ENCODE data around the gene ARHGEF11. TPM values are rescaled to one million over a fixed set of nuclear protein-coding genes. Genes with fewer than 3 reads are reported as not detected.

ARHGEF11 gene
- total and polyA plus RNA-seq, 9 of the 15 experiments (the other 6 are each of a cell fraction or from before 2014, with no cell fraction given), result 0.14 to 15.5 (median 9.0) TPM

DNA sequence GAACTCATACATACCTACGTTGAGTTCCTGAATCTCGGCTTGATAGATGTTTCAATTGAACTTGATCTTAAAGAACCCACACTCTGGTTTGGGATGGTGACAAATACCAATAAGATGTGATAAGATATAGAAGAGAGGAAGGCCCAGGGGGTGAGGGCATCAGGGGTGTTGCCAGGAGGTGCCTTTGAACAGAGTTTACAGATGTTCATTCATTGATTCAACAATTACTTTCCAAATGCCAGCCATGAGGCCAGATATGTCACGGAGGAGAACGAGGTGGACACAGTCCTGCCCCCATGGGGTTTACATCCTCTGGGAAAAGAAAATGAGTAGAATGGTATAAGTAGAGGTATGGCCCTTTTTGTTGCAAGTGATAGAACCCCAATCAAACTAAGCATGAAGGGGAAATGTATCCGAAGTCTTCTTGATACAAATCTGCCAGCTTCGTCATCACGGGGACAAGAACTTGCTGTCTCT, 124.5 kb downstream of the ARHGEF11 start:
- WGBS (ENCODE audit: insufficient coverage, low coverage, missing lambda C conversion rate), result 43% methylated on average over 7 of the region's 7 CpGs
- Histone ChIP-seq H3K36me3 (ENCODE audit: control insufficient read depth, insufficient read depth, low read length) (no peaks in the 10 kb centered on the region), H3K27me3 (ENCODE audit: control insufficient read depth in 2 of 2, insufficient read depth in 2 of 2, low read length in 2 of 2) (peaks cover 8 to 17% of the 10 kb centered on the region in 2 experiments; a peak in 3 of 5 replicates), H3K9me1 (ENCODE audit: control insufficient read depth, insufficient read depth, low read length) (no peaks in the 10 kb centered on the region), H4K20me1 (replicated peaks; ENCODE audit: control insufficient read depth, insufficient read depth, low read length) (no peaks in the 10 kb centered on the region), H3K9ac (ENCODE audit: insufficient read depth in 1 of 2, low read depth in 2 of 2, low read length in 2 of 2) (peak overlapping the region in 1 of 2 experiments; percentile 91; a peak in 2 of 4 replicates), H3K4me3 (no peak overlapping the region), H3K4me1 (replicated peaks in 1 of 2; ENCODE audit: control insufficient read depth in 2 of 2, insufficient read depth in 2 of 2, low read length in 2 of 2) (peaks cover 24 to 34% of the 10 kb centered on the region in 2 experiments), H2AFZ (ENCODE audit: low read depth, low read length) (peak overlapping the region; percentile 91), H3K79me2 (ENCODE audit: control insufficient read depth, insufficient read depth, low read length) (no peaks in the 10 kb centered on the region), H3K9me3 (replicated peaks; ENCODE audit: control insufficient read depth, insufficient read depth, low read depth, low read length) (no peaks in the 10 kb centered on the region), H3K4me2 (ENCODE audit: insufficient read depth, low read length) (peak overlapping the region; percentile 71; the same call in 1 of the 2 replicates), H3K27ac (ENCODE audit: extremely low read depth, low read depth, low read length) (no peak overlapping the region)
- intact Hi-C loops (cut with micrococcal nuclease) (loop anchor here (2.0 to 5.0 kb wide), 2 partner anchors 154 to 194 kb away; partner anchors contain the start of genes ISG20L2 and METTL25B), in situ Hi-C loops (cut with MboI) (no loop called here)
- POLR2A ChIA-PET, result interaction anchor here (1.4 kb wide), 1 partner anchor 195 kb away, joined by 3 read pairs; no protein-coding TSS in a partner anchor
- FAIRE-seq, result no peak
- no peak for ATAC-seq
- CTCF ChIA-PET (ENCODE audit: low intra/inter-chr PET ratio), result interaction anchor here (0.7 to 2.9 kb wide), 6 partner anchors 11 to 232 kb away, joined by 3 to 19 read pairs (median 4); partner anchors contain the start of gene PEAR1
- no peak for DNase-seq (ENCODE audit: extremely low read depth in 1 of 4, low spot score in 3 of 4)
- BruUV-seq (replicated peaks), result no TSS peak
- TF ChIP-seq TBP (optimal IDR thresholded peaks at IDR 0.05; ENCODE audit: low read depth, low read length) (no peak), ZNF3 (CRISPR knock-in tag; IDR thresholded peaks at IDR 0.05) (no peak), IFI16 (CRISPR knock-in tag; IDR thresholded peaks at IDR 0.05) (no peak), BRD9 (IDR thresholded peaks at IDR 0.05; ENCODE audit: low read depth, partially characterized antibody) (no peak), ZSCAN29 (IDR thresholded peaks at IDR 0.05) (no peak), STAT5A (IDR thresholded peaks at IDR 0.05; ENCODE audit: borderline replicate concordance, low read length) (no peak), TARDBP (IDR thresholded peaks at IDR 0.05) (no peak), CHD4 (IDR thresholded peaks at IDR 0.05; ENCODE audit: insufficient read depth, insufficient replicate concordance, low read depth, low read length, poor library complexity, severe bottlenecking) (no peak), MTA1 (IDR thresholded peaks at IDR 0.05; ENCODE audit: borderline replicate concordance) (no peak), CEBPG (CRISPR knock-in tag; IDR thresholded peaks at IDR 0.05) (no peak), CEBPG (tag; conservative IDR thresholded peaks at IDR 0.05 in 1 of 2, IDR thresholded peaks at IDR 0.05 in 1 of 2) (no peak)
- TF ChIP-seq, protein P1, sequence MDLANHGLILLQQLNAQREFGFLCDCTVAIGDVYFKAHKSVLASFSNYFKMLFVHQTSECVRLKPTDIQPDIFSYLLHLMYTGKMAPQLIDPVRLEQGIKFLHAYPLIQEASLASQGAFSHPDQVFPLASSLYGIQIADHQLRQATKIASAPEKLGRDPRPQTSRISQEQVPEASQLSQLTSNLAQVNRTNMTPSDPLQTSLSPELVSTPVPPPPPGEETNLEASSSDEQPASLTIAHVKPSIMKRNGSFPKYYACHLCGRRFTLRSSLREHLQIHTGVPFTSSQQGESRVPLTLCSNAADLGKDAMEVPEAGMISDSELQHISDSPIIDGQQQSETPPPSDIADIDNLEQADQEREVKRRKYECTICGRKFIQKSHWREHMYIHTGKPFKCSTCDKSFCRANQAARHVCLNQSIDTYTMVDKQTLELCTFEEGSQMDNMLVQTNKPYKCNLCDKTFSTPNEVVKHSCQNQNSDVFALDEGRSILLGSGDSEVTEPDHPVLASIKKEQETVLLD (IDR thresholded peaks at IDR 0.05), result no peak
- TF ChIP-seq, protein P2, sequence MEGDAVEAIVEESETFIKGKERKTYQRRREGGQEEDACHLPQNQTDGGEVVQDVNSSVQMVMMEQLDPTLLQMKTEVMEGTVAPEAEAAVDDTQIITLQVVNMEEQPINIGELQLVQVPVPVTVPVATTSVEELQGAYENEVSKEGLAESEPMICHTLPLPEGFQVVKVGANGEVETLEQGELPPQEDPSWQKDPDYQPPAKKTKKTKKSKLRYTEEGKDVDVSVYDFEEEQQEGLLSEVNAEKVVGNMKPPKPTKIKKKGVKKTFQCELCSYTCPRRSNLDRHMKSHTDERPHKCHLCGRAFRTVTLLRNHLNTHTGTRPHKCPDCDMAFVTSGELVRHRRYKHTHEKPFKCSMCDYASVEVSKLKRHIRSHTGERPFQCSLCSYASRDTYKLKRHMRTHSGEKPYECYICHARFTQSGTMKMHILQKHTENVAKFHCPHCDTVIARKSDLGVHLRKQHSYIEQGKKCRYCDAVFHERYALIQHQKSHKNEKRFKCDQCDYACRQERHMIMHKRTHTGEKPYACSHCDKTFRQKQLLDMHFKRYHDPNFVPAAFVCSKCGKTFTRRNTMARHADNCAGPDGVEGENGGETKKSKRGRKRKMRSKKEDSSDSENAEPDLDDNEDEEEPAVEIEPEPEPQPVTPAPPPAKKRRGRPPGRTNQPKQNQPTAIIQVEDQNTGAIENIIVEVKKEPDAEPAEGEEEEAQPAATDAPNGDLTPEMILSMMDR (IDR thresholded peaks at IDR 0.05 in 2 of 3, conservative IDR thresholded peaks at IDR 0.05 in 1 of 3; ENCODE audit: insufficient read depth in 2 of 3, low read depth in 1 of 3, low read length in 3 of 3), result no peak
- TF ChIP-seq, protein P3, sequence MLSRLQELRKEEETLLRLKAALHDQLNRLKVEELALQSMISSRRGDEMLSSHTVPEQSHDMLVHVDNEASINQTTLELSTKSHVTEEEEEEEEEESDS (CRISPR knock-in tag; IDR thresholded peaks at IDR 0.05), result no peak
- TF ChIP-seq, protein P4, sequence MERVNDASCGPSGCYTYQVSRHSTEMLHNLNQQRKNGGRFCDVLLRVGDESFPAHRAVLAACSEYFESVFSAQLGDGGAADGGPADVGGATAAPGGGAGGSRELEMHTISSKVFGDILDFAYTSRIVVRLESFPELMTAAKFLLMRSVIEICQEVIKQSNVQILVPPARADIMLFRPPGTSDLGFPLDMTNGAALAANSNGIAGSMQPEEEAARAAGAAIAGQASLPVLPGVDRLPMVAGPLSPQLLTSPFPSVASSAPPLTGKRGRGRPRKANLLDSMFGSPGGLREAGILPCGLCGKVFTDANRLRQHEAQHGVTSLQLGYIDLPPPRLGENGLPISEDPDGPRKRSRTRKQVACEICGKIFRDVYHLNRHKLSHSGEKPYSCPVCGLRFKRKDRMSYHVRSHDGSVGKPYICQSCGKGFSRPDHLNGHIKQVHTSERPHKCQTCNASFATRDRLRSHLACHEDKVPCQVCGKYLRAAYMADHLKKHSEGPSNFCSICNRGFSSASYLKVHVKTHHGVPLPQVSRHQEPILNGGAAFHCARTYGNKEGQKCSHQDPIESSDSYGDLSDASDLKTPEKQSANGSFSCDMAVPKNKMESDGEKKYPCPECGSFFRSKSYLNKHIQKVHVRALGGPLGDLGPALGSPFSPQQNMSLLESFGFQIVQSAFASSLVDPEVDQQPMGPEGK (CRISPR knock-in tag; IDR thresholded peaks at IDR 0.05; ENCODE audit: borderline replicate concordance), result no peak

Measured in K562 (cell line).